GM13977 (cell line): Measurements from ENCODE around the gene GRID2.

Experiments used
- DNase-seq: peaks from one replicate; pipeline ENCODE4 v3.0.0; 2012; ENCODE audit warnings: low spot score
- CTCF ChIP-seq: IDR thresholded peaks from 2 replicates; pipeline ENCODE4 v1.5.1; 2012; ENCODE audit warnings: mild to moderate bottlenecking, control low read depth; ENCODE audit not compliant: insufficient read depth; ENCODE audit errors: extremely low read depth, missing control alignments
- in situ Hi-C: fragments of 300-500 bp; cut with MboI; formaldehyde crosslinking; loops from one replicate; pipeline ENCODE4 v1.12.0; 2022; ENCODE audit warnings: low sequenced_read_pairs, low pct_unique_long_range_greater_than_20kb, mixed read lengths, inconsistent platforms; ENCODE audit not compliant: unreplicated experiment

Gene GRID2

GRCh38 chr4:93084599-93085305 lies 781.0 kb downstream of the GRID2 start:
- no peak for DNase-seq
- in situ Hi-C loops, result no loop called here
- TF ChIP-seq CTCF, result no peak

- no peak for DNase-seq
- in situ Hi-C loops, result no loop called here
- no peak for TF ChIP-seq CTCF
These were observed 782.6 kb downstream of the GRID2 start for GRCh38 chr4:93086356-93086755.

- no peak for TF ChIP-seq CTCF
- no peak for DNase-seq
- in situ Hi-C loops, result no loop called here
These were observed 789.0 kb downstream of the GRID2 start for GRCh38 chr4:93092765-93093164.

GRCh38 chr4:93103042-93103441 lies 799.3 kb downstream of the GRID2 start:
- in situ Hi-C loops, result no loop called here
- DNase-seq, result no peak
- no peak for TF ChIP-seq CTCF

GRCh38 chr4:93116624-93117023 lies 812.9 kb downstream of the GRID2 start:
- DNase-seq, result no peak
- in situ Hi-C loops, result no loop called here
- no peak for TF ChIP-seq CTCF

GRCh38 chr4:93127489-93127888 lies 823.7 kb downstream of the GRID2 start:
- in situ Hi-C loops, result no loop called here
- DNase-seq, result no peak
- no peak for TF ChIP-seq CTCF
